ENCODE results near the gene CHCHD3. TPM values are rescaled to one million over a fixed set of nuclear protein-coding genes. Genes with fewer than 3 reads are reported as not detected.
A peak's percentile ranks its signal among the peaks of the same experiment; 100 is the strongest.

Gene CHCHD3
- total RNA-seq: 113 and 116 TPM in 2 replicates

- peak; percentile 94 for DNase-seq (ENCODE audit: low read depth)
Measured at GRCh38 chr7:133081599-133082389, at the start of gene CHCHD3. TSS of gene CHCHD3 (minus strand) at chr7:133082090. CDS start at chr7:133081937, 153 bp downstream.

- no peak for DNase-seq (ENCODE audit: low read depth)
Measured at GRCh38 chr7:133130166-133130565, 48.3 kb upstream of the CHCHD3 start.

- DNase-seq (ENCODE audit: low read depth): no peak
Measured at GRCh38 chr7:133126422-133126821, 44.5 kb upstream of the CHCHD3 start.

GRCh38 chr7:133124974-133125373 is 43.1 kb upstream of the CHCHD3 start:
- peak; percentile 21 for DNase-seq (ENCODE audit: low read depth)

- no peak for DNase-seq (ENCODE audit: low read depth)
Measured at GRCh38 chr7:133121175-133121844, 39.4 kb upstream of the CHCHD3 start.

- DNase-seq (ENCODE audit: low read depth): no peak
Measured at GRCh38 chr7:133119067-133119466, 37.2 kb upstream of the CHCHD3 start.

GRCh38 chr7:133118261-133118660 is 36.4 kb upstream of the CHCHD3 start:
- no peak for DNase-seq (ENCODE audit: low read depth)

- DNase-seq (ENCODE audit: low read depth): no peak
Measured at GRCh38 chr7:133117452-133117851, 35.6 kb upstream of the CHCHD3 start.

- DNase-seq (ENCODE audit: low read depth): no peak
Measured at GRCh38 chr7:133115596-133115995, 33.7 kb upstream of the CHCHD3 start.

- DNase-seq (ENCODE audit: low read depth): no peak
Measured at GRCh38 chr7:133114519-133114918, 32.6 kb upstream of the CHCHD3 start.

GRCh38 chr7:133112976-133113375 is 31.1 kb upstream of the CHCHD3 start:
- DNase-seq (ENCODE audit: low read depth): no peak

GRCh38 chr7:133112335-133112734 is 30.4 kb upstream of the CHCHD3 start:
- no peak for DNase-seq (ENCODE audit: low read depth)

GRCh38 chr7:133110312-133110711 is 28.4 kb upstream of the CHCHD3 start:
- no peak for DNase-seq (ENCODE audit: low read depth)

- DNase-seq (ENCODE audit: low read depth): no peak
Measured at GRCh38 chr7:133109816-133110215, 27.9 kb upstream of the CHCHD3 start.

- DNase-seq (ENCODE audit: low read depth): no peak
Measured at GRCh38 chr7:133108023-133108422, 26.1 kb upstream of the CHCHD3 start.

- DNase-seq (ENCODE audit: low read depth): no peak
Measured at GRCh38 chr7:133102276-133103060, 20.6 kb upstream of the CHCHD3 start.

- no peak for DNase-seq (ENCODE audit: low read depth)
Measured at GRCh38 chr7:133099633-133100286, 17.9 kb upstream of the CHCHD3 start.

GRCh38 chr7:133095119-133095671 is 13.3 kb upstream of the CHCHD3 start:
- no peak for DNase-seq (ENCODE audit: low read depth)

- DNase-seq (ENCODE audit: low read depth): no peak
Measured at GRCh38 chr7:133091943-133092464, 10.1 kb upstream of the CHCHD3 start.

- no peak for DNase-seq (ENCODE audit: low read depth)
Measured at GRCh38 chr7:133082390-133082766, 488 bp upstream of the CHCHD3 start.

- DNase-seq (ENCODE audit: low read depth): no peak
Measured at GRCh38 chr7:133081119-133081598, 731 bp downstream of the CHCHD3 start.
